GM19397 (cell line): ENCODE results near the gene CYP3A4.
"Not testable (repeated sequence)": the region's sequence is repeated elsewhere in the genome, so short reads cannot be mapped to it uniquely, and the experiment has no call there.

Experiments
- ATAC-seq: cut with Tn5 transposase; IDR thresholded peaks from one replicate; pipeline ENCODE4 v1.9.1; 2021; ENCODE audit warnings: mild to moderate bottlenecking, moderate library complexity; ENCODE audit not compliant: unreplicated experiment

CYP3A4 gene

GRCh38 chr7:99762680-99763327 is 21.2 kb downstream of the CYP3A4 start:
- no peak for ATAC-seq

- ATAC-seq = no peak
Measured at GRCh38 chr7:99755085-99755484, 28.9 kb downstream of the CYP3A4 start.

GRCh38 chr7:99752356-99752755 is 31.6 kb downstream of the CYP3A4 start:
- no peak for ATAC-seq

GRCh38 chr7:99751322-99752052 is 32.5 kb downstream of the CYP3A4 start:
- ATAC-seq = not testable (repeated sequence)

- no peak for ATAC-seq
Measured at GRCh38 chr7:99748846-99749579, 35.0 kb downstream of the CYP3A4 start.

GRCh38 chr7:99746915-99747314 is 37.1 kb downstream of the CYP3A4 start:
- ATAC-seq = not testable (repeated sequence)

- not testable (repeated sequence) for ATAC-seq
Measured at GRCh38 chr7:99745395-99745794, 38.6 kb downstream of the CYP3A4 start.

- no peak for ATAC-seq
Measured at GRCh38 chr7:99742737-99743394, 41.1 kb downstream of the CYP3A4 start.

GRCh38 chr7:99741441-99741795 is 42.6 kb downstream of the CYP3A4 start:
- no peak for ATAC-seq

GRCh38 chr7:99740573-99741440 is 43.2 kb downstream of the CYP3A4 start:
- ATAC-seq = no peak

GRCh38 chr7:99739699-99740572 is 44.0 kb downstream of the CYP3A4 start:
- no peak for ATAC-seq

- ATAC-seq = no peak
Measured at GRCh38 chr7:99737726-99738125, 46.3 kb downstream of the CYP3A4 start.

- ATAC-seq = not testable (repeated sequence)
Measured at GRCh38 chr7:99736667-99737066, 47.3 kb downstream of the CYP3A4 start.

- no peak for ATAC-seq
Measured at GRCh38 chr7:99734987-99735386, 49.0 kb downstream of the CYP3A4 start, which contains the start of gene CYP3A7. TSS of gene CYP3A7 (minus strand) at chr7:99735196. CDS start at chr7:99735093, 103 bp downstream.

GRCh38 chr7:99733448-99733847 is 50.5 kb downstream of the CYP3A4 start:
- ATAC-seq = no peak

GRCh38 chr7:99733003-99733402 is 51.0 kb downstream of the CYP3A4 start:
- no peak for ATAC-seq

- ATAC-seq = no peak
Measured at GRCh38 chr7:99731638-99732374, 52.2 kb downstream of the CYP3A4 start.

GRCh38 chr7:99730992-99731391 is 53.0 kb downstream of the CYP3A4 start:
- ATAC-seq = no peak
